MCF 10A (cell line): ENCODE measurements around the gene ABCC6. TPM values are rescaled to one million over a fixed set of nuclear protein-coding genes. Genes with fewer than 3 reads are reported as not detected.
"Not testable (repeated sequence)": the region's sequence is repeated elsewhere in the genome, so short reads cannot be mapped to it uniquely, and the experiment has no call there.

ENCODE experiments used
- BruUV-seq: library from RNA; stranded (reverse); fragments of 400-500 nt; replicated peaks from 2 replicates; lab custom pipeline; 2021; lab: Mats Ljungman, UMichigan
- CTCF ChIA-PET: fragments of 300-600 bp; sonication (Branson Sonifier 250); formaldehyde crosslinking; extraction: SDS; loops from one replicate; lab custom pipeline; 2021; ENCODE audit warnings: antibody characterized with exemption, inconsistent platforms; lab: Yijun Ruan, JAX
- POLR2A ChIA-PET: fragments of 300-600, 350-650 bp; sonication (Branson Sonifier 250); formaldehyde crosslinking; extraction: SDS; loops from one replicate; lab custom pipeline; 2020; ENCODE audit warnings: antibody characterized with exemption, inconsistent platforms; lab: Yijun Ruan, JAX
- DNase-seq: peaks from one replicate; pipeline ENCODE4 v3.0.0-alpha.2; 2018; ENCODE audit not compliant: unreplicated experiment
- H3K27ac Mint-ChIP-seq: one replicate; pipeline ENCODE4 v1.8.0; 2022; ENCODE audit warnings: mild to moderate bottlenecking, low read depth, mixed read lengths; ENCODE audit not compliant: unreplicated experiment
- H3K27me3 Mint-ChIP-seq: one replicate; pipeline ENCODE4 v1.8.0; 2022; ENCODE audit warnings: mixed read lengths; ENCODE audit not compliant: insufficient read depth, unreplicated experiment
- H3K36me3 Mint-ChIP-seq: one replicate; pipeline ENCODE4 v1.8.0; 2022; ENCODE audit warnings: mild to moderate bottlenecking, moderate library complexity, mixed read lengths; ENCODE audit not compliant: insufficient read depth, unreplicated experiment
- H3K4me1 Mint-ChIP-seq: one replicate; pipeline ENCODE4 v1.8.0; 2022; ENCODE audit warnings: mixed read lengths; ENCODE audit not compliant: insufficient read depth, unreplicated experiment
- H3K4me3 Mint-ChIP-seq: one replicate; pipeline ENCODE4 v1.8.0; 2022; ENCODE audit warnings: mild to moderate bottlenecking, moderate library complexity, mixed read lengths; ENCODE audit not compliant: unreplicated experiment
- H3K9me3 Mint-ChIP-seq: one replicate; pipeline ENCODE4 v1.8.0; 2022; ENCODE audit warnings: mixed read lengths; ENCODE audit not compliant: unreplicated experiment
- intact Hi-C: fragments of 100-400 bp; cut with micrococcal nuclease; formaldehyde crosslinking; loops from 2 replicates; pipeline ENCODE4 v1.14.1; 2022
- total RNA-seq: library from RNA; stranded (reverse); gene quantifications from 2 replicates; pipeline ENCODE4 v1.2.3, GENCODE V29; 2022
- TF ChIP-seq, protein P1 (sequence below): fragments of 200-600 bp; IDR thresholded peaks from one replicate; pipeline ENCODE4 v1.8.0; 2022; ENCODE audit warnings: antibody characterized with exemption, mild to moderate bottlenecking; ENCODE audit not compliant: unreplicated experiment

Gene ABCC6
- total RNA-seq, 1 experiment from 2014 or later, result not detected

DNA sequence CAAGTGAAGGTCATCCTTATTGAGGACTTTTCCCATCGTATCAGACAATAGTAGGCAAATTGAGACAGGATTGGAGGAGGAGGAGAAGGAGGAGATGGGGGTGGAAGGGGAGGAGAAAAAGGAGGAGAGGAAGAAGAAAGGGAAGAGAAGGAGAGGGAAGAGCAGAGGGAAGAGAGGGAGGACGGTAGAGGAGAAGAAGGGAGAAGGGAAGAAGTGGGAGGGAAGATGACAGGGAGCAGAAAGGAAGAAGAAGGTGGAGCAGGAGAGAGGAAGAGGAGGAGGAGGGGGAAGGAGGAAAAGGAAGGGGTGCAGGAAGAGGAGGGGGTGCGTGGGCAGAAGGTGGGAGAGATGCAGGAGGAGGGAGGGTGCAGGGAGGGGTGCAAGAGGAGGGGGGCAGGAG is 26.0 kb downstream of the ABCC6 start:
- Mint-ChIP-seq H3K4me3 (no peak overlapping the region), H3K9me3 (no peaks in the 10 kb centered on the region), H3K27me3 (peaks cover 5% of the 10 kb centered on the region), H3K36me3 (no peaks in the 10 kb centered on the region), H3K4me1 (no peaks in the 10 kb centered on the region), H3K27ac (no peak overlapping the region)
- POLR2A ChIA-PET, result no interaction called here
- no peak for DNase-seq
- no TSS peak for BruUV-seq
- intact Hi-C loops, result loop anchor here (10.0 kb wide), 1 partner anchor 323 kb away; no protein-coding TSS in a partner anchor
- CTCF ChIA-PET, result no interaction called here
- TF ChIP-seq, protein P1, sequence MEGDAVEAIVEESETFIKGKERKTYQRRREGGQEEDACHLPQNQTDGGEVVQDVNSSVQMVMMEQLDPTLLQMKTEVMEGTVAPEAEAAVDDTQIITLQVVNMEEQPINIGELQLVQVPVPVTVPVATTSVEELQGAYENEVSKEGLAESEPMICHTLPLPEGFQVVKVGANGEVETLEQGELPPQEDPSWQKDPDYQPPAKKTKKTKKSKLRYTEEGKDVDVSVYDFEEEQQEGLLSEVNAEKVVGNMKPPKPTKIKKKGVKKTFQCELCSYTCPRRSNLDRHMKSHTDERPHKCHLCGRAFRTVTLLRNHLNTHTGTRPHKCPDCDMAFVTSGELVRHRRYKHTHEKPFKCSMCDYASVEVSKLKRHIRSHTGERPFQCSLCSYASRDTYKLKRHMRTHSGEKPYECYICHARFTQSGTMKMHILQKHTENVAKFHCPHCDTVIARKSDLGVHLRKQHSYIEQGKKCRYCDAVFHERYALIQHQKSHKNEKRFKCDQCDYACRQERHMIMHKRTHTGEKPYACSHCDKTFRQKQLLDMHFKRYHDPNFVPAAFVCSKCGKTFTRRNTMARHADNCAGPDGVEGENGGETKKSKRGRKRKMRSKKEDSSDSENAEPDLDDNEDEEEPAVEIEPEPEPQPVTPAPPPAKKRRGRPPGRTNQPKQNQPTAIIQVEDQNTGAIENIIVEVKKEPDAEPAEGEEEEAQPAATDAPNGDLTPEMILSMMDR, result no peak

DNA sequence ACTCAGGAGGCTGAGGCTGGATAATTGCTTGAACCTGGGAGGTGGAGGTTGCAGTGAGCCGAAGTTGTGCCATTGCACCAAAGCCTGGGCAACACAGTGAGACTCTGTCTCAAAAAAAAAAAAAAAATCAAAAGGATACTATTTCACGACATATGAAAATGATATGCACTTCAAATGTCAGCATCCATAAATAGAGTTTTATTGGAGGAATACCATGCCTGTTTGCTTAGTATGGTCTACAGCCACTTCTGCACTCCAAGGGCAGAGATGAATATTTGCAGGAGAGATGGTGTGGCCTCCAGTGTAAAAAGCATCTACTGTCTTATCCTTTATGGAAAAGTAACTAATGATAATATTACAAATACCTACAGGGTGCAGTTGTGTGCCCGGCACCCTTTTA is 27.2 kb downstream of the ABCC6 start:
- intact Hi-C loops, result loop anchor here (10.0 kb wide), 1 partner anchor 321 kb away; no protein-coding TSS in a partner anchor
- Mint-ChIP-seq H3K4me3 (no peak overlapping the region), H3K4me1 (no peaks in the 10 kb centered on the region), H3K27ac (no peak overlapping the region), H3K36me3 (no peaks in the 10 kb centered on the region), H3K27me3 (peaks cover 14% of the 10 kb centered on the region), H3K9me3 (no peaks in the 10 kb centered on the region)
- no peak for DNase-seq
- BruUV-seq, result no TSS peak
- TF ChIP-seq, protein P1, result no peak
- ChIA-PET POLR2A (no interaction called here), CTCF (interaction anchor here (0.7 kb wide), 1 partner anchor 1164 kb away, joined by 4 read pairs; no protein-coding TSS in a partner anchor)

DNA sequence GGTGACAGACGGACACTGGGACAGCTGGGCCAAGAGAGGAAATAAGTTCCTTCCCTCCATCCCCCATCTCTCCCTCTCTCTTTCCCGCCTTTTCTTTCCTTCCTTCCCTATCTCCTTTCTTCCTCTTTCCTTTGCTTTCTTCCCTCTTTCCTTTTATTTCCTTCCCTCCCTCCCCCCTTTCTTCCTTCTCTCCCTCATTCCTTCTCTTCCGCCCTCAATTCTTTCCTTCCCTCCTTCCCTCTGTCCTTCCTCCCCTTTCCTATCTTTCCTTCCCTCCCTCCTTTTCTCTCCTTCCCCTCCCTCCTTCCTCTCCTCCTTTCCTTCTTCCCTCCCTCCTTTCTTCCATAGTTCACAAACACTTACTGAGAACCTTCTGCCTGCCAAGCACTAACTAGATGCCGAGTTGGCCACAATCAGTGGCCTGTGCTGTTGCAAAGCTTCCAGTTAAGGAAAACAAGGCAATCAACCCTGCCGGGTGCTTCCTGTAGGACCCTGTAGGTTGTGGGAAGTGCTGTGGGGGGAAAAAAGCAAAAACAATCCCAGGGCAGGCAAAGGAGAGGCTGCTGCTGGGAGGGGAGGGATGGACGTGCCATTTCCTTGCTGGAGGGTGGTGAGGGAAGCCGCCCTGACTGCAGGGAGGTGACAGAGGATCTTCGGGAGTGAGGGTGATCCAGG is 31.7 kb downstream of the ABCC6 start:
- DNase-seq, result no peak
- BruUV-seq, result no TSS peak
- Mint-ChIP-seq H3K4me1 (no peaks in the 10 kb centered on the region), H3K27me3 (peaks cover 14% of the 10 kb centered on the region), H3K4me3 (no peak overlapping the region), H3K36me3 (no peaks in the 10 kb centered on the region), H3K27ac (no peak overlapping the region), H3K9me3 (no peaks in the 10 kb centered on the region)
- ChIA-PET CTCF (no interaction called here), POLR2A (no interaction called here)
- intact Hi-C loops, result loop anchor here (10.0 kb wide), 1 partner anchor 317 kb away; no protein-coding TSS in a partner anchor
- TF ChIP-seq, protein P1, result no peak

DNA sequence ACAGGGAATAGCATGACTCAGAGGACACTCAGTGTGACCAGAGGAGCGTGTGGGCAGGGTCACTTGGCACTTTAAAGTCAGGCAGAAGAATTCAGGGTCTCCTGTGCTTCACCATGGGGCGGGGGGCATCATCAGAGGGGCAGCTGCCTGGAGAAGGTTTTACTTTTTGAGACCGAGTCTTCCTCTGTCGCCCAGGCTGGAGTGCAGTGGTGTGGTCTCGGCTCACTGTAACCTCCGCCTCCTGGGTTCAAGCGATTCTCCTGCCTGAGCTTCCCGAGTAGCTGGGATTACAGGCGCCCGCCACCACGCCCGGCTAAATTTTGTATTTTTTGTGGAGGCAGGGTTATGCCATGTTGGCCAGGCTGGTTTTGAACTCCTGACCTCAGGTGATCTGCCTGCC is 32.3 kb downstream of the ABCC6 start:
- H3K27ac Mint-ChIP-seq, CTCF ChIA-PET, H3K9me3 Mint-ChIP-seq, H3K4me1 Mint-ChIP-seq, H3K36me3 Mint-ChIP-seq, DNase-seq, BruUV-seq, POLR2A ChIA-PET, H3K4me3 Mint-ChIP-seq: not testable (repeated sequence)
- peaks cover 14% of the 10 kb centered on the region for H3K27me3 Mint-ChIP-seq
- intact Hi-C loops, result loop anchor here (10.0 kb wide), 1 partner anchor 316 kb away; no protein-coding TSS in a partner anchor
